Subcutaneous abdominal adipose tissue (tissue), 5 donors: ENCODE data around the gene ADAMTS17.

Source experiments
- H3K27ac ChIP-seq: one replicate; pipeline ENCODE4 v1.7.0; 2013; ENCODE audit warnings: low read depth, mild to moderate bottlenecking, inconsistent platforms, low read length, moderate library complexity
- H3K27me3 ChIP-seq, 5 donors: one replicate each; pipeline ENCODE4 v1.7.0; 2013; ENCODE audit warnings: low read length in 5 of 5, inconsistent platforms in 1 of 5; ENCODE audit not compliant: control insufficient read depth in 5 of 5, insufficient read depth in 4 of 5
- H3K36me3 ChIP-seq, 5 donors: one replicate each; pipeline ENCODE4 v1.7.0; 2013; ENCODE audit warnings: low read length in 5 of 5; ENCODE audit not compliant: control insufficient read depth in 5 of 5, insufficient read depth in 5 of 5
- H3K4me1 ChIP-seq, 5 donors: one replicate each; pipeline ENCODE4 v1.7.0; 2013; ENCODE audit warnings: low read length in 5 of 5, mild to moderate bottlenecking in 3 of 5, moderate library complexity in 1 of 5; ENCODE audit not compliant: control insufficient read depth in 5 of 5, insufficient read depth in 5 of 5
- H3K4me3 ChIP-seq, 5 donors: one replicate each; pipeline ENCODE4 v1.7.0; 2013; ENCODE audit warnings: low read length in 5 of 5, low read depth in 1 of 5
- H3K9ac ChIP-seq, 5 donors: one replicate each; pipeline ENCODE4 v1.7.0; 2013; ENCODE audit warnings: low read length in 5 of 5, mild to moderate bottlenecking in 4 of 5, moderate library complexity in 3 of 5
- H3K9me3 ChIP-seq, 5 donors: one replicate each; pipeline ENCODE4 v1.7.0; 2013; ENCODE audit warnings: low read length in 5 of 5; ENCODE audit not compliant: control insufficient read depth in 5 of 5
- donor health status: healthy.
- donor health status: healthy.
- donor health status: healthy.
- donor health status: healthy.
- donor health status: healthy.

Gene ADAMTS17

GRCh38 chr15:100350434-100351226 lies 8.9 kb upstream of the ADAMTS17 start:
- Histone ChIP-seq H3K4me1 (peaks cover 7 to 16% (median 13%) of the 10 kb centered on the region in 5 donors), H3K9ac (peak overlapping the region in 4 of 5 donors; percentile 69 to 99 (median 90)), H3K36me3 (no peaks in the 10 kb centered on the region), H3K27ac (peak overlapping the region; percentile 97), H3K27me3 (peaks cover 0 to 6% (median 0%) of the 10 kb centered on the region in 5 donors), H3K4me3 (peak overlapping the region; percentile 61 to 90 (median 79)), H3K9me3 (no peaks in the 10 kb centered on the region)

GRCh38 chr15:100349696-100350433 lies 8.1 kb upstream of the ADAMTS17 start:
- Histone ChIP-seq H3K9ac (peak overlapping the region; percentile 69 to 99 (median 93)), H3K9me3 (no peaks in the 10 kb centered on the region), H3K27me3 (peaks cover 0 to 6% (median 0%) of the 10 kb centered on the region in 5 donors), H3K4me3 (peak overlapping the region; percentile 61 to 90 (median 79)), H3K36me3 (no peaks in the 10 kb centered on the region), H3K4me1 (peaks cover 7 to 16% (median 13%) of the 10 kb centered on the region in 5 donors), H3K27ac (peak overlapping the region; percentile 97)

- peaks cover 7 to 16% (median 13%) of the 10 kb centered on the region in 5 donors for H3K4me1 ChIP-seq
- no peaks in the 10 kb centered on the region for H3K9me3 ChIP-seq
- H3K27ac ChIP-seq: peak overlapping the region; percentile 97
- H3K4me3 ChIP-seq: peak overlapping the region; percentile 61 to 90 (median 79)
- H3K36me3 ChIP-seq: no peaks in the 10 kb centered on the region
- peaks cover 0 to 6% (median 0%) of the 10 kb centered on the region in 5 donors for H3K27me3 ChIP-seq
- H3K9ac ChIP-seq: peak overlapping the region in 4 of 5 donors; percentile 69 to 99 (median 94)
Observed at GRCh38 chr15:100349321-100349695, 7.5 kb upstream of the ADAMTS17 start.

GRCh38 chr15:100348578-100348977 lies 6.8 kb upstream of the ADAMTS17 start:
- H3K9me3 ChIP-seq: no peaks in the 10 kb centered on the region
- H3K4me3 ChIP-seq: no peak overlapping the region
- no peaks in the 10 kb centered on the region for H3K36me3 ChIP-seq
- H3K9ac ChIP-seq: no peak overlapping the region
- peaks cover 0 to 3% (median 0%) of the 10 kb centered on the region in 5 donors for H3K27me3 ChIP-seq
- H3K27ac ChIP-seq: no peak overlapping the region
- peaks cover 7 to 16% (median 13%) of the 10 kb centered on the region in 5 donors for H3K4me1 ChIP-seq

GRCh38 chr15:100346866-100347512 lies 5.2 kb upstream of the ADAMTS17 start:
- Histone ChIP-seq H3K4me1 (peaks cover 11 to 21% (median 16%) of the 10 kb centered on the region in 5 donors), H3K27ac (no peak overlapping the region), H3K9ac (no peak overlapping the region)

GRCh38 chr15:100345438-100345837 lies 3.7 kb upstream of the ADAMTS17 start:
- Histone ChIP-seq H3K4me3 (no peak overlapping the region), H3K27ac (no peak overlapping the region), H3K9ac (no peak overlapping the region), H3K4me1 (peaks cover 8 to 23% (median 17%) of the 10 kb centered on the region in 5 donors), H3K9me3 (no peaks in the 10 kb centered on the region), H3K36me3 (no peaks in the 10 kb centered on the region), H3K27me3 (peaks cover 0 to 3% (median 0%) of the 10 kb centered on the region in 5 donors)

More at GRCh38 chr15:100346866-100347512, 5.2 kb upstream of the ADAMTS17 start:
- Histone ChIP-seq H3K9me3 (no peaks in the 10 kb centered on the region), H3K4me3 (no peak overlapping the region), H3K36me3 (no peaks in the 10 kb centered on the region), H3K27me3 (no peaks in the 10 kb centered on the region)

GRCh38 chr15:100343251-100343650 lies 1.5 kb upstream of the ADAMTS17 start:
- no peak overlapping the region for H3K4me3 ChIP-seq
- H3K27ac ChIP-seq: no peak overlapping the region
- H3K9me3 ChIP-seq: no peaks in the 10 kb centered on the region
- no peak overlapping the region for H3K9ac ChIP-seq
- H3K4me1 ChIP-seq: peaks cover 4 to 16% (median 8%) of the 10 kb centered on the region in 5 donors
- peaks cover 0 to 10% (median 0%) of the 10 kb centered on the region in 5 donors for H3K27me3 ChIP-seq
- H3K36me3 ChIP-seq: no peaks in the 10 kb centered on the region

- peaks cover 4 to 16% (median 8%) of the 10 kb centered on the region in 5 donors for H3K4me1 ChIP-seq
- H3K9ac ChIP-seq: peak overlapping the region in 1 of 5 donors; percentile 20
- H3K9me3 ChIP-seq: no peaks in the 10 kb centered on the region
- no peaks in the 10 kb centered on the region for H3K36me3 ChIP-seq
- H3K27ac ChIP-seq: no peak overlapping the region
- peaks cover 0 to 10% (median 0%) of the 10 kb centered on the region in 5 donors for H3K27me3 ChIP-seq
- H3K4me3 ChIP-seq: peak overlapping the region in 4 of 5 donors; percentile 63 to 80 (median 72)
Observed at GRCh38 chr15:100341239-100341749, 481 bp downstream of the ADAMTS17 start.

GRCh38 chr15:100340721-100341238 lies 995 bp downstream of the ADAMTS17 start:
- H3K9ac ChIP-seq: no peak overlapping the region
- H3K9me3 ChIP-seq: no peaks in the 10 kb centered on the region
- H3K36me3 ChIP-seq: no peaks in the 10 kb centered on the region
- H3K4me3 ChIP-seq: peak overlapping the region in 2 of 5 donors; percentile 23 to 49
- no peak overlapping the region for H3K27ac ChIP-seq
- peaks cover 0 to 10% (median 0%) of the 10 kb centered on the region in 5 donors for H3K27me3 ChIP-seq
- H3K4me1 ChIP-seq: peaks cover 4 to 16% (median 8%) of the 10 kb centered on the region in 5 donors
